Measurements from ENCODE around the gene AADACL4. TPM values are rescaled to one million over a fixed set of nuclear protein-coding genes. Genes with fewer than 3 reads are reported as not detected.

Gene AADACL4
- total RNA-seq, 2 donors from 2014 or later, result not detected

DNA sequence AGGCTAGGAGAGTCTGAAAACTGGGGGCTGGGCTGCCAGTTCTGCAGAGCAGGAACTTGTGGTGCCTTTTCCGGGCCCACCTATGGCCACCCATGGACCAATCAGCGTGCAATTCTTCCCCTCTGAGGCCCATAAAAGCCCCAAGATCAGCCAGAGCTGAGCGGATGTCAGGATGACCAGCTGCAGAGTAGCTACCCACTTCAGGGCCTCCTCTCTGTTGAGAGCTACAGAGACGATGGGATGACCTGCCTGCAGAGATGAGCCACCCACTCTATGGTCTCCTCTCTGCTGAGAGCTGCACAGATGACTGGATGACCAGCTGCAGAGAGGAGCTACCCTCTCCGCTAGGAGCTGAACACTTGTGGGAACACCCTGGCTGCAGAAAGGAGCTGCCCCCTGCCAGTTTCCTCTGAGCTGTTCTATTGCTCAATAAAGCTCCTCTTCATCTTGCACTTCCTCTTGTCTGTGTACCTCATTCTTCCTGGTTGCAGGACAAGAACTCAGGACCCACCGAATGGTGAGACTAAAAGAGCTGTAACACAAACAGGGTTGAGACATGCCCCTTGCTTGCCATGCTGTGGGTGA is 12.8 kb upstream of the AADACL4 start:
- H3K27me3 ChIP-seq (ENCODE audit: control insufficient read depth, insufficient read depth, low read length, poor library complexity, severe bottlenecking), result no peaks in the 10 kb centered on the region
- H3K9ac ChIP-seq (ENCODE audit: extremely low read depth, low read length, poor library complexity, severe bottlenecking), result no peak overlapping the region
- H3K27ac ChIP-seq (ENCODE audit: low read depth, low read length), result no peak overlapping the region
- no peak for TF ChIP-seq CTCF (conservative IDR thresholded peaks at IDR 0.05)
- WGBS, 2 experiments (ENCODE audit: insufficient coverage in 1 of 2, insufficient read length in 1 of 2), result 93 to 97% methylated on average over 5 to 6 of the region's 6 CpGs
- H3K36me3 ChIP-seq (ENCODE audit: control insufficient read depth, insufficient read depth, low read length), result no peaks in the 10 kb centered on the region
- no peaks in the 10 kb centered on the region for H3K36me3 Mint-ChIP-seq (ENCODE audit: low read depth)
- no peak overlapping the region for H3K4me3 ChIP-seq (ENCODE audit: low read length)
- no peak overlapping the region for H3K4me3 Mint-ChIP-seq
- H3K9me3 Mint-ChIP-seq, result no peaks in the 10 kb centered on the region
- no peak overlapping the region for H3K27ac Mint-ChIP-seq
- no peaks in the 10 kb centered on the region for H3K9me3 ChIP-seq (ENCODE audit: control insufficient read depth, low read length)
- H3K4me1 Mint-ChIP-seq, result peaks cover 18% of the 10 kb centered on the region
- H3K27me3 Mint-ChIP-seq (ENCODE audit: insufficient read depth), result peaks cover 2% of the 10 kb centered on the region
- DNase-seq, result no peak
- H3K4me1 ChIP-seq (ENCODE audit: control insufficient read depth, insufficient read depth, low read length), result peaks cover 4% of the 10 kb centered on the region

GRCh38 chr1:12631571-12631970 is 12.3 kb upstream of the AADACL4 start:
- Mint-ChIP-seq H3K36me3 (ENCODE audit: low read depth) (no peaks in the 10 kb centered on the region), H3K4me1 (peaks cover 18% of the 10 kb centered on the region), H3K9me3 (no peaks in the 10 kb centered on the region), H3K27me3 (ENCODE audit: insufficient read depth) (peaks cover 2% of the 10 kb centered on the region), H3K27ac (no peak overlapping the region), H3K4me3 (no peak overlapping the region)
- Histone ChIP-seq H3K9ac (ENCODE audit: extremely low read depth, low read length, poor library complexity, severe bottlenecking) (no peak overlapping the region), H3K27me3 (ENCODE audit: control insufficient read depth, insufficient read depth, low read length, poor library complexity, severe bottlenecking) (no peaks in the 10 kb centered on the region), H3K27ac (ENCODE audit: low read depth, low read length) (no peak overlapping the region), H3K36me3 (ENCODE audit: control insufficient read depth, insufficient read depth, low read length) (no peaks in the 10 kb centered on the region), H3K4me3 (ENCODE audit: low read length) (no peak overlapping the region), H3K9me3 (ENCODE audit: control insufficient read depth, low read length) (no peaks in the 10 kb centered on the region), H3K4me1 (ENCODE audit: control insufficient read depth, insufficient read depth, low read length) (peaks cover 4% of the 10 kb centered on the region)
- TF ChIP-seq CTCF (conservative IDR thresholded peaks at IDR 0.05), result no peak
- 88 to 95% methylated on average over 5 to 8 of the region's 8 CpGs for WGBS, 2 experiments (ENCODE audit: insufficient coverage in 1 of 2, insufficient read length in 1 of 2)
- DNase-seq, result no peak

DNA sequence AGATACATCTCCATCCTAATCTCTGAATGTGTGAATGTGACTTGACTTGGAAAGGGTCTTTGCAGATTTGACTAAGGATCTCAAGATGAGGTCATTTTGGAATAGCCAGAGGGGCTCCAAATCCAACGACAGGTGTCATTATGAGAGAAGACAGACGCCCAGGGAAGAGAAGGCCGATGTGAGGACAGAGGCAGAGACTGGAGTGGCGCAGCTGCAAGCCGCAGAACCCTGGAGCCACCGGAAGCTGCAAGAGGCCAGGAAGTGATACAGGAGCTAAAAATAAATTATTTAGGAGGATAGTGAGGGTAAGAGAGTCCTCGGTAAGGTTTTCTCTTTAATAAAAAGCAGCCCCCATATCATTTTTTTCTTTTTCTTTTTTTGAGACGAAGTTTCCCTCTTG is 9.7 kb upstream of the AADACL4 start:
- no peaks in the 10 kb centered on the region for H3K36me3 Mint-ChIP-seq (ENCODE audit: low read depth)
- TF ChIP-seq CTCF (conservative IDR thresholded peaks at IDR 0.05), result no peak
- peaks cover 2% of the 10 kb centered on the region for H3K27me3 Mint-ChIP-seq (ENCODE audit: insufficient read depth)
- H3K27ac Mint-ChIP-seq, result no peak overlapping the region
- Histone ChIP-seq H3K9ac (ENCODE audit: extremely low read depth, low read length, poor library complexity, severe bottlenecking) (no peak overlapping the region), H3K4me1 (ENCODE audit: control insufficient read depth, insufficient read depth, low read length) (peaks cover 3% of the 10 kb centered on the region), H3K36me3 (ENCODE audit: control insufficient read depth, insufficient read depth, low read length) (no peaks in the 10 kb centered on the region), H3K4me3 (ENCODE audit: low read length) (no peak overlapping the region), H3K9me3 (ENCODE audit: control insufficient read depth, low read length) (peaks cover 10% of the 10 kb centered on the region), H3K27ac (ENCODE audit: low read depth, low read length) (no peak overlapping the region), H3K27me3 (ENCODE audit: control insufficient read depth, insufficient read depth, low read length, poor library complexity, severe bottlenecking) (no peaks in the 10 kb centered on the region)
- H3K4me1 Mint-ChIP-seq, result peaks cover 9% of the 10 kb centered on the region
- no peak for DNase-seq
- no peak overlapping the region for H3K4me3 Mint-ChIP-seq
- WGBS, 2 experiments (ENCODE audit: insufficient coverage in 1 of 2, insufficient read length in 1 of 2), result 89 to 94% methylated on average over 7 to 8 of the region's 8 CpGs
- H3K9me3 Mint-ChIP-seq, result peaks cover 14% of the 10 kb centered on the region
